Astrocyte (in vitro differentiated cells and primary cell): Measurements from ENCODE around the gene TTC22.

Source experiments
- CTCF ChIP-seq: IDR thresholded peaks from 2 replicates; pipeline ENCODE4 v1.5.1; 2011; ENCODE audit warnings: low read depth, mild to moderate bottlenecking, inconsistent platforms, low read length, moderate library complexity; ENCODE audit not compliant: insufficient read depth
- EZH2 ChIP-seq: IDR thresholded peaks from 2 replicates; pipeline ENCODE4 v1.6.1; 2012; ENCODE audit warnings: mild to moderate bottlenecking, low read length, inconsistent platforms; ENCODE audit not compliant: insufficient read depth

GRCh38 chr1:54767526-54767925 is 33.6 kb downstream of the TTC22 start:
- no peak for TF ChIP-seq CTCF
- no peak for TF ChIP-seq EZH2
